NCI-H524 treated with DMSO at 0.1 percent for 48 hours (cell line): ENCODE measurements around the gene PPFIA1.
A peak's percentile ranks its signal among the peaks of the same experiment; 100 is the strongest.
"Not testable (repeated sequence)": the region's sequence is repeated elsewhere in the genome, so short reads cannot be mapped to it uniquely, and the experiment has no call there.

Experiments
- DNase-seq: peaks from one replicate; lab custom pipeline; 2025; lab: John Stamatoyannopoulos, UW

The PPFIA1 gene

DNA sequence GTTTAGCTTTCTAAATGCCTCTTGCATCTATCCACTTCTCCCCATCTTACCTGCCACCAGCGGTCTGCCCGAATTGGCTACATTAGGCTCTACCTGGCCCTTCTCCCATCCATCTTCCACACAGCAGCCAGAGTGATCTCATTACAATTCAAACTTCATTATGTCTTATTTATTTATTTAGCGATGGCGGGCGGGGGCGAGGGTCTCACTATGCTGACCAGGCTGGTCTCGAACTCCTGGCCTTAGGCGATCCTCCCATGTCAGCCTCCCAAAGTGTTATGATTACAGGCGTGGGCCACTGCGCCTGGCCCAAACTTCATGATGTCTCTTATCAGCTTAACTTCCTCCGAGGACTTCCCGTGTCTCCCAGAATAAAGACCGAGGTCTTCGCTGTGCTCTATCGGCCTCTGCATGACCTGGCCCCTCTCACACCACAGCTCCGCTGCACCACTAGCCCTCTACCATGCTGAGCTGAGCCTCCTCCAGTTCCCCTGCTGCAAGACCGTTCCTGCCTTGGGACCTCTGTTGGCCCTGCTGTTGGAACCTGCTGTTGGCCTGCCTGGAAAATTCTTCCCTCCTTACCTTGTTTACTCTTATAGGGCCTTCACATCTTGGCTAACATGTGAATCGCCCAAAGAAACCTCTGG lies 127.0 kb downstream of the PPFIA1 start:
- DNase-seq = no peak

DNA sequence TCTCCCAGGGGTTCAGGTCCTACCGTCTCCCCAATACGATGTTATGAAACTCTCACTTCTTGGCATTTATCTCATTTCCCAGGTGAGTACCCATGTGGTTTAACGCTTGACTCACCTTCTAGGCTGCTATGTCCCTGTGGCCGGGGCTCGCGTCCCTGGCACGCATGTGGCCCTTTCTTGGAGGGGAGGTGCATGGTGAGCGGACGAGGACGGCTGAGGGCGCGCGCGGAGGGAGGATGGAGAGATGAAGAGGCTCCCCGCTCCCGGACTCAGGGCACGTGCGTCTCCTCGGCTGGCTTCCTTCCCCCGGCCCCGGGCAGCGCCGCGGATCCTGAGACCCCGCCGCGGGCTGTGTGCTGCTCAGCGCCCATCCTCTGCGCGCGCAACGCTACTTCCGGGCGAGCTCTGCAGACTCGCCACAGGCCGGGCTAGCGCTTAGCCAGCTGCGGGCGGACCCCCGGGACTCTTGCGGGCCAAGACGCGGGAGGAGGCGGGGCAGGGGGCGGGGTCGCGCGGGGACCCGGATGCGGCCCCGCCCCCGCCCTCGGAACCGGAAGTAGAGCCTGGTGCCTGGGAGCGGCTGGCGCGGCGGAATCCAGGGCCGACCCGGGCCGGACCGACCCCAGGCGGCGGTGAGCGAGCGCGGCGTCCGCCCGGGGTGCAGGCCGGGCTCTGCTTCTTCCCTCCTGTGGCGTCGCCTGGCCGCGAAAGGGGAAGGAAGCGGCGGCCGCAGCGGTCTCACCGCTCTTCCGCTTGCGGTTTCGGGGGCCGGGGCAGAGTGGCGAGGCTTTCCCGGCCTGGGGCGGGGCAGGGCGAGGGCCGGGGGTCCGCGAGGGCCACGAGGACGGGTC lies 127.7 kb downstream of the PPFIA1 start, which contains the start of gene CTTN:
Gene CTTN (plus strand): TSS at position 547 of the 851 bp plus-strand sequence. CDS start 8,769 bp downstream, outside the sequence.
- peak; percentile 28 for DNase-seq

DNA sequence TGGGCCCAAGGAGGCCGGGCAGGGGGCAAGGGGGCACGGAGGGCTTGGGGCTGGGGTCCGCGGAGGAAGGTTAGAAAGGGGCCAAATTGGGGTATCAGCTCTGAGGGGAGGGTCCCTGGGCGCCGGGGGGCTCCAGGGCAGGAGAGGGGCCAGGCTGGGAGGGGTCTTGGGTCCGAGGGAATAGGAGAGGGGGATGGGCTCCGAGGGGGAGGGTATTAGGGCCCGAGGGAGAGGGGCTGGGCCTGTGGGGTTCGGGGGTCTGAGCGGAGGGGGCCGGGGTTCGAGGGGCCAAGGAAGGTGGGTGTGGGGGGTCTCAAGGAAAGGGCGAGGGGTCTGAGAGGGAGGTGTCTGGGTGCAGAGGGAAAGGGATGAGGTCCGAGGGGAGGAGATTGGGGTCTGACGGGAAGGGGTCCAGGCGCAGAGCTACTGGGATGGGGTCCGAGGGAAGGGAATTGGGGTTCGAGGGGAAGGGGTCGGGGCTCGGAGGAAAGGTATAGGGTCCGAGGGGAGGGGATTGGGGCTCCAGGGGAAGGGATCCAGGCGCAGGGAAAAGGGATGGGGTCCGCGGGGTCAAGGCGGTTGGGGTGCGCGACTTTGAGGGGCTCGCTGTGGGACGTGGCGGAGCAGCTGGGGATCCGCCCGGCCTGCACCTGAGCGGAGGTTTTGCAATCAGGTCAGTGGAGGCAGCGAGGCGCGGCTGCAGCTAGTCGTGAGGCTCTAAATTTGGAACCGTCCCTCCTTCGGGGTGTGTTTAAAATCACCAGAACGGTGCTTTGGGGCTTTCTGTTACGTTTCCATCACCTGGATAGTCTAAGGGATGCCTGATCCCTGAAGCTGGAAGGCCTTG lies 128.6 kb downstream of the PPFIA1 start:
- no peak for DNase-seq

DNA sequence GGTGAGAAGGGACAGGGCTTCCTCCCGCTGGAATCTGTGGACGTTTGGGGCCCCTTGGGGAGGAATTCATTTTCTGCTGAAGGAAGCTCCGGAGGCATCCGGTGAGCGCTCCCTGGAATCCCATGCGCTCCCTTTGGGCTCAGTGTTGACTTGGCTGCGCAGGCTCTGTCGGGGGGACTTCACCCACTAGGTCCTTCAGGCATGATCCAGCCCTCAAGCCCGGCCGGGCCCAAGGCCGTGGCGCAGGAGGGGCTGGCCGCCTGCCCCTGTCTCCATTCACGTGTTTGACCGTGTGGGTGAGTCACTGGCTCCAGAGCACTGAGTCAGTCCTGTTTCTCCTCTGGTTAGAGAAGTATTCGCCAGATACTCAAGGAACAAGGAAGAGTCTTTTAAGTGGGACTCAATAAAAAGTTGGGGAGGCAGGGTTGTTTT lies 129.2 kb downstream of the PPFIA1 start:
- DNase-seq = no peak

DNA sequence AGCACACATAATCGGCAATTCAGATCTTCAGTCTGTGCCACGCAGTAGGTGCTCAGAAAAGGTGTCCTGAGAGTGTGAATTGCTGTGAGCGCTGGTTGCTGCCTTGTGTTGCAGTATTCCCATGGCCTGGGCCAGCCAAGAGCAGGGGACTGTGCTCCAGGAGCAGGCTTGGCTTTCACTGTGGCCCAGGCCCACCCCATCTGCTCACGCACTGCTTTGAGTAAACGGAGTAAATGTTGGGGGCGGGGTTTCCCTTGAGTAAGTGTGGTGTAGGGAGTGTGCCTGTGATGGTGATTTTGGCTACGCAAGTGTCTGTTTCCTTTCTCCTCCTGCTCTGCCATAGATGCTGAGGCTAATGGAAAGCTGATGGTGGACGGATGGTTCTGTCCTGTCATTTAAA lies 130.2 kb downstream of the PPFIA1 start:
- DNase-seq = no peak

DNA sequence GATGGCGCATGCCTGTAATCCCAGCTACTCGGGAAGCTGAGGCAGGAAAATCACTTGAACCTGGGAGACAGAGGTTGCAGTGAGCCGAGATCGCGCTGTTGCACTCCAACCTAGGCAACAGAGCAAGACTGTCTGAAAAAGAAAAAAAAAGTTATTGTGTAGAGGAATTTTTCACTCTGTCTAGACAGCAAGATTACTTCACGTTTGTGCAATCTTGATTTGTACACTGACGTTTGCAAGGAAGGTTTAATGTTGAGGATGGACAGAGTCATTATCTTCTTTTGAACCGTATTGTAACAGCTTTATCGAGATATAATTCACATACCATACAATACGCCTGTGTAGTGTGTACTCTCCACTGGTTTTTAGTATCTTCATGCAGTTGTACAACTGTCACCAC lies 131.5 kb downstream of the PPFIA1 start:
- DNase-seq = no peak

DNA sequence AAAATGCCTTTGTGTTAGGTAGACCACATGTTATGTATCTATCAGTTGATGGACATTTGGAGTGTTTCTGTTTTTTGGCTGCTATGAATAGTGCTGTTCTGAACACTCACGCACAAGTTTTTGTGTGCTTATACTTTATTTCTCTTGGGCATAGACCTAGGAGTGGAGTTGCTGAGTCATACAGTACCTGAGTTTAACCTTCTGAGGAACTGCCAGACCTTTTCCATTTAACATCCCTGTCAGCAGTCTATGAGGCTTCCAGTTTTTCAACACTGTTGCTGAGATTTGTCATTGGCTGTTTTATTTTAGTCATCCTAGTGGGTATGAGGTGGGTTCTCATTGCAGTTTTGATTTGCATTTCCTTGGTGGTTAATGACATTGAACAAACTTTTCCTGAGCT lies 132.2 kb downstream of the PPFIA1 start:
- no peak for DNase-seq

DNA sequence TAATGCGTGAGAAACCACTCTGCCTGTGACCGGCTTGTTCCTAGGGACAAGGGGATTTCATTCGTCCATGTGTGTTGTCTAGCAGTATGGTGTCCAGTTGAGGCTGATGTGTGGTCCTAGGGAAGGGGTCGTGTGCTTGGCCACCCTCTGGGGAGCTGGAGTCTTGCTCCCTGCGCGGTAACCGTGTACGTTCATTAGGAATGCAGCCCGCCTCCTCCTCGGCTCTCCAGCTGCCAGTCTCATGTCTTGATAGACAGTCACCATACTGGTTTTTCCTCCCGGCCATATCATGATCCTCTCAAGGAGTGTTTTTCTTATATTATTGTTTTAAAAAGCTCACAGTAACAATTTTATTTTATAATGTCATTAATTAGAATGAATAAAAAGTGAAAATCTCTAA lies 133.8 kb downstream of the PPFIA1 start:
- DNase-seq = no peak

DNA sequence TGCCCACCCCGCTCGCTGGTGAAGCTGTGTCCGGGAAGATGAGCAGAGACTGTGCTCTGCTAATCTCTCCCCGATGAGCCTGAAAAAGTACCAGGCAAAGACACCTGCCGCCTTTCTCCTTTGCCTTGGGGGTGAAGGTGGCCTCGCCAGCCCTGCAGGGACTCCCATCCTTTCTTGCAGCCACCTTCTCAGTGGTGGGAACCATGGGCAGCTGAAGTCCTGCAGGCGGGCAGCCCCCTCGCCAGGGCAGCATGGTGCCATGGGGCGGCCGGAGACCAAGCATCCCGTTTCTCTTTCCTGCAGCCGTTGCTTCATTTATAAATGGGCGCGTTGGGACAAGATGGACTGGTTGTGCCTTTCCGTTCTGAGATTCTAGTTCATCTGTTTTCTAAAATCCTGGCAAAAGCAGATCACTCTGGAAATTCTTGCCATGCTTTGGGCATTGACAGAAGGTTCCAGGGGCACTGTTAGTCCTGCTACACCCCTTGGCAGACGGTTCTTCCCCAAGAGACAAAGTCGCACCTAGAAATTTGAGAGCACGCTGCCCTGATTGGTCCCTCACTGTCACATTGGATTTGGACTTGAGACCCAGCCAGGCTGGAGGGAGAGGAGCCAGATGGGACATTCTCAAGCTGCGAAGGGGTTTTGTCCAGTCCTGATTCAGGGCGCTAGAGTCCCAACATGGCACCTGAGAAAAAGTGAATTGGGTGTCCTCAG lies 135.3 kb downstream of the PPFIA1 start:
- DNase-seq = no peak

DNA sequence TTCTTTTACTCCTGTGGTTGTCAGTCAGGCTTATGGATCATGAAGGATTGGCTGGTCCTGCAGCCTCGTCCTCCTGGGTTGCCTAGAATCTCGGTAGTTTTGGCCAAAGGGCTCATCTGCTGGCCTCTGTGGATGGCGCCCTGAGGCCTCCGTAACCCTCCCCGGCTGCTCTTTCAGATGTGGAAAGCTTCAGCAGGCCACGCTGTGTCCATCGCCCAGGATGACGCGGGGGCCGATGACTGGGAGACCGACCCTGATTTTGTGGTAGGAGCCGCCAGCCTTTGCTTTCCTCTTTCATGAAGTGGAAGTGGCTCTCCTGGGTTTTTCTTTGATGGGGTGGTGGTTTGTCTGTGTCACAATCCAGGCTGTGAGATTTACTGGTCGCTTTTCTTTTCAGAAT lies 136.6 kb downstream of the PPFIA1 start:
- DNase-seq = no peak

DNA sequence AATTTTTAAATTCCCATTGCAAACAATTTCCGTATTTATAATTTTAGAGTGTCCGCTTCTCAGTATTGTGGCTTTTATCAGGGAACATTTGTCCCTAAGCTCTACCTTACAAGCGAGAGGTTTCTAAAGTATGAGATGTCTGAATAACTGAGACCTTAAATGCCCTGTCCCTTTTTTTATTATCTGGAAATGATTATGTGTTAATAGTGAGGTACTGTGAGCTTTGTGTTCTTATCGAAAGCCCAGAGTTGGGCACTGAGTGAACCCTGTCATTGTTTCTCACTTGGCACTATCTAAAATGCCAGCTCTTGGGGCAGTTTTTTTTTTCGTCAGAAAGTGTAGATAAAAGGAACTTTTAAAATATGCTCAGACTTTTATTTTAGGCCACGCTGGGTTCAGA lies 137.3 kb downstream of the PPFIA1 start:
- no peak for DNase-seq

DNA sequence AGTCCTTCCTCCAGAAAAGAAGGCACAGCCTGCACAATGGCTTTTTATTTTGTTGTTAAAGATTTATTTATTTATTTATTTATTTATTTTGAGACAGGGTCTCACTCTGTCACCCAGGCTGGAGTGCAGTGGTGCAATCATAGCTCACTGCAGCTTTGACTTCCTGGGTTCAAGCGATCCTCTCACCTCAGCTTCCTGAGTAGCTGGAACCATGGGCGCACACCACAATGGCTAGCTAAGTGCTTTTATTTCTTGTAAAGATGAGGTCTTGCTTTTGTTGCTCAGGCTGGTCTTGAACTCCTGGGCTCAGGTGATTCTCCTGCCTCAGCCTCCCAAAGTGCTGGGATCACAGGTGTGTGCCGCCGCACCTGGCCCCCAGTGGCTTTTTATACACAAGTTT lies 137.8 kb downstream of the PPFIA1 start:
- DNase-seq = not testable (repeated sequence)

DNA sequence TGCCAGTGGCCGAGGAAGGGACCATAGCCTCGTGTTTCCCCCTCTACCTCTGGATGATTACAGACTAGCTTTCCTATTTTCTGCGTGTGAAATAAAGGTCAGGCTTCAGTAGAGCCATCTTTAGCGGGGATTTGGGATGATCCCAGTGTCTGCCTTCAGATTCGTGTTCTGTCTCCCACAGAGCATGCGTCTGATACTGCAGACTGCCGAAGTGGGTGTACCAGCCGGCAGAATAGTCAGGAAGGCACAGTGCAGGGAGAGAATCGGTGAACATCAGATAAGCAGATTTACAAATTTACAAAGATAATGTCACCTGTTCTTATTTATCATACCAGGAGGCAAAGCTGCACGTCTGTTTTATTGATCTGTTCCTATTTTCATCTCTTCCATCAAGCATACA lies 138.9 kb downstream of the PPFIA1 start:
- no peak for DNase-seq

DNA sequence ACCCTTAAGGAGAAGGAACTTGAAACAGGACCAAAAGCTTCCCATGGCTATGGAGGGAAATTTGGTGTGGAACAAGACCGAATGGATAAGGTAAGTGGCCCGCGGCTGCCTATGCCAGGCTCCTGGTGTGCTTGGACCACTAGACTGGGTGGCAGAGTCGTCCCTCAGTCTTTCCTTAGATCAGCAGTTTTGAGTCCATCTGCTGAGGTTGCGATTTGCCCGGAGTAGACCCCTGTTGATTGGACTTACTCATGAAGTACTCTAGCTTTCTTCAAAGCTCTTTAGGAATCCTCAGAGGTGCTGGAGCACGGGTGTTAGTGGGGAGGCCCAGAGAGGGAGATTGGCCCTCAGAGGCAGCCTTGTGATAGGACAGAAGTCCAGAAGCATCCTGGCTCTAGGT lies 139.4 kb downstream of the PPFIA1 start:
- no peak for DNase-seq

DNA sequence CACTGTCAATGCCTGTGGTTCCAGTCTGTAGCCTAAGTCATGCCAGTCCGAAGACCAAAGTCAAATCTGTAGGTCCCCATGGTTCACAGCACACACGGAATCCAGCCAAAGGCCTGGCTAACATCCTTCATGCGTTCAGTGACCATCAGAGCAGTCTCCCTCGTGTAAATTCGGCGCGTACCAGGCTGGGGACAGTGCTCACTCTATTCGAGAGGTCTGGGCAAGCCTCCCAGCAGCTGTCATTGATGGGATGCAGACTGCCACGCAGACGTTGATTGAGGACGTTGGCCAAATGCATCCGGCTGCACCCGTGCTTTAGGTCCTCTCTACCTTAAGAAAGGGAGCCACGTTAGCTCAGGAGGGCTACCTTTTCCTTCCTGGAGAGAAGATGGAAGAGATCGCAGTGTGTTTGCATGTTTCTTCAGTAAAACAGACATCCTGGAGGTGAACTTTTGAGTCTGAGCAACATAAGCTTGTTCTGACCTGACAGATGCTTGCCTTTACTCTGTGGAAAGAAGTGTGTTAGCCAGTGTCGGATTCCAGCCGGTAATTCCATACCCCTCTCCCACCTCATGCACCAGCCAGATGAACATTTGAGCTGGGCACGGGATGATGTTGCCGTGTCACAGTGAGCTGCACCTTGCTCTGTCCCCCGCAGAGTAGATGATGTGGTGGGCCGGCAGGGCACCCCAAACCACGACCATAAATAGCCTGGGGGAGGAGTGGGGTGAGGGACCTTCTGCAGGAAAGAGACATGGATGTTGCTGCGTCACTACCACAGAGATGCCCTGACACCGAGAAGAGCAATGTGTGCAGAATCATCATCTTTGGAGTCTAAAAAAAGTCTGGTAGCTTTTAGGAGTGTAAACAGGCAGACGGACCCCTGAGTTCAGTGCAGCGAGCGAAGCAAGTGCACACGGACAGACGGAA lies 140.1 kb downstream of the PPFIA1 start:
- no peak for DNase-seq

DNA sequence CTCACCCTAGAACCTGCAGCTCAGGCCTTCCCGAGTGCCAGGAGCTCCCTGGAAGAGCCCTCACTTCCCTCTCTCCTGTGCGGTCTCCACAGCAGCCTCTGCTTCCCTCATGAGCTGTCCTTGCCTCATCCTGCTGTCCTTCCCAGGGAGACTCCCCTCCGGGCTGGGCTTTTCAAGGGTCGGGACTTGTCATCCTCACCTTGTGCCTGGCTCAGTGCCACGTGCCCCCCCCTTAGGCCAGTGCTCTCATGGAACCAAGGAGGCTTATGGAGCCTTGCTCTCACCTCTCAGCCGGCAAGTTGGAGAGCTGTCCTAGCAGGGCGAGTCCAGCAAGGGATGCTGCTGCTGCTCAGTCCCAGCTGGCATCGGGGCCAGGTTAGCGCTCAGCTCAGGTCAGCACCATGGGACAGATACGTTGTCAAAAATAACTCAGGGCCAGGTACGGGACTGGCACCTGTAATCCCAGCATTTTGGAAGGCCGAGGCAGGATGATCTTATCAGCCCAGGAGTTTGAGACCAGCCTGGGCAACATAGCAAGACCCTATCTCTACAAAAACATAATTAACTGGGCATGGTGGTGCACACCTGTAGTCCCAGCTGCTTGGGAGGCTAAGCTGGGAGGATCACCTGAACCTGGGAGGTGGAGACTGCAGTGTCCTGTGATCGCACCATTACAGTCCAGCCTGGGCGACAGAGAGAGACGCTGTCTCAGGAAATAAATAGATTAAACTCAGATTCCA lies 141.4 kb downstream of the PPFIA1 start:
- no peak for DNase-seq

DNA sequence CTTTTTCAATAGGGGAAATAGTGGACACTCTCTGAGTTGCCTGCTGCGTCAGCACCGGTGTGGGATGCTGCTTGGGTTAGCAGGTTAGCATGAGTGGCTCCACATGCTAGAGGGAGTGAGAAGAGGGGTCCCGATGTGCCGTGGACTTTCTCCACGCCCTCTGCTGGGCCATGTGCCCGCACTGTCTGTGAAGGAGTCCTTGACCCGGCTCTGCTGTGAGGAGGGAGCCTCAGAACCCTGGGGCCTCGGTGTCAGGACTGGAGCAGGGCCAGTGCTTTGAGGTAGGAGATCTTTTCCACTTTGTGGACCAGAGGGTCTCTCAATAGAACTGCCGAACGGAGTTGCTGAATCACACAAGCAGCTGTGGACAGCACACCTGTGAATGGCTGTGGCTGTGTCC lies 142.7 kb downstream of the PPFIA1 start:
- no peak for DNase-seq

DNA sequence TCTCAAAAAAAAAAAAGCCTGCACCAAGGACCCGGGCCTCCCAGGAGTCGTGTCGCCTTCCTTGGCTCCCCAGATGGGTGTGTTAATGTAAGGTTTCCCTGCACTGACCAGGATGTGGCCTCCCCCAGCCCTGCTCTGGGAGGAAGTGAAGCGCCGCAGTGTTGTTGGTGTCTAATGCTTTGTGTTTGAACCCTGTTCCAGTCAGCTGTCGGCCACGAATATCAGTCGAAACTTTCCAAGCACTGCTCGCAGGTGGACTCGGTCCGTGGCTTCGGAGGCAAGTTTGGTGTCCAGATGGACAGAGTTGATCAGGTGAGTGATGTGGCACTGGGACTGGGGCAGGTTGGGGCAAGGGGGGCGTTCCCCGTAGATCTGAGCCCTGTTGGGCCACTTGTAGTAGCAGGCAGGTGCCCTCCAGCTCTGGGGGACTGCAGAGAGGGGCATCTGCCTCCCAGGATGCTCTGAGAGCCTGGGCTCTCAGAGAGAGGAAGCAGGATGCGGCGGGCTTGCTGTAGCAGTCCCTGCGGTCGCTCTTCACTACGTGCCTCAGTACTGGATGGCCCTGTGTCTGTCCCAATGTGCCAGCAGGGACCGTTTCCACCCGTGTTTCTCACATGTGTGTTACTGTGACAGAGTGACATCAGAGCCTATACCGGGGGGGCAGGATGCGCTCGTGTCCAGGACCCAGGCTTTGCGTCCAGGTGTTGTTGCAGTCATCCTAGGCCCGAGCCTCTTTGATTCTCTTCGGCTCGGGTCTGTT lies 144.0 kb downstream of the PPFIA1 start:
- no peak for DNase-seq

DNA sequence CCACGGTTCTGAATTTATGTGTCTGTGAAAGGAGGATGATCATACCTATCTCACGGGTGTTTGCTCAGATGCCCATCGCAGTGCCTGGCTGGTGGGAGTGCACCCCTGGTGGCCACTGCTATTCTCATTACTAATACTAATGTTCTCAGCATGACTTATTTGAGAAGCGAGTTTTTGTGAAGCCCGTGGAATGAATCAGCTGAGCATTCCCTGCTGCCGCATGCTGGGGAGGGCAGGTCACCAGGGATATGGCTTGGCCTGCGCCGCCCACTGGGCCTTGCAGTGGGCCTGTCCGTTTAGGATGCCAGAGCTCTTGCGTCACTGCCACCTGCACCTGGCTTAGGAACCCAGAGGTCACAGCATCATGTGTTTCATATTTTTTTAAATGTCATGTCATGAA lies 144.7 kb downstream of the PPFIA1 start:
- no peak for DNase-seq
